Chondrocyte (in vitro differentiated cells): ENCODE data around the gene MYO5B. TPM values are rescaled to one million over a fixed set of nuclear protein-coding genes. Genes with fewer than 3 reads are reported as not detected.
"Not testable (repeated sequence)": the region's sequence is repeated elsewhere in the genome, so short reads cannot be mapped to it uniquely, and the experiment has no call there.

Source experiments
- DNase-seq: peaks from one replicate; pipeline ENCODE4 v3.0.0; 2021; ENCODE audit warnings: mixed read lengths, low spot score
- H3K27ac Mint-ChIP-seq: one replicate; pipeline ENCODE4 v1.8.0; 2021; ENCODE audit warnings: mild to moderate bottlenecking, moderate library complexity, mixed read lengths; ENCODE audit not compliant: unreplicated experiment
- H3K27me3 Mint-ChIP-seq: 2 replicates; pipeline ENCODE4 v1.8.0; 2021; ENCODE audit warnings: low read depth, mixed read lengths
- H3K36me3 Mint-ChIP-seq: 2 replicates; pipeline ENCODE4 v1.8.0; 2021; ENCODE audit warnings: low read depth, mixed read lengths
- H3K4me1 Mint-ChIP-seq: 2 replicates; pipeline ENCODE4 v1.8.0; 2021; ENCODE audit warnings: low read depth, mild to moderate bottlenecking, mixed read lengths
- H3K4me3 Mint-ChIP-seq: one replicate; pipeline ENCODE4 v1.8.0; 2021; ENCODE audit warnings: mild to moderate bottlenecking, moderate library complexity, mixed read lengths; ENCODE audit not compliant: unreplicated experiment
- H3K9me3 Mint-ChIP-seq: 2 replicates; pipeline ENCODE4 v1.8.0; 2021; ENCODE audit warnings: low read depth, mixed read lengths
- total RNA-seq: library from RNA; stranded (reverse); gene quantifications from 3 replicates; pipeline ENCODE4 v1.2.1, GENCODE V29; 2021
- TF ChIP-seq, protein P1 (sequence below): fragments of 200-600 bp; sonication (generic); IDR thresholded peaks from 2 replicates; pipeline ENCODE4 v1.5.0; 2021; ENCODE audit warnings: antibody characterized with exemption, mild to moderate bottlenecking, moderate library complexity

MYO5B gene
- total RNA-seq, 1 donor from 2014 or later: 0.97 TPM

DNA sequence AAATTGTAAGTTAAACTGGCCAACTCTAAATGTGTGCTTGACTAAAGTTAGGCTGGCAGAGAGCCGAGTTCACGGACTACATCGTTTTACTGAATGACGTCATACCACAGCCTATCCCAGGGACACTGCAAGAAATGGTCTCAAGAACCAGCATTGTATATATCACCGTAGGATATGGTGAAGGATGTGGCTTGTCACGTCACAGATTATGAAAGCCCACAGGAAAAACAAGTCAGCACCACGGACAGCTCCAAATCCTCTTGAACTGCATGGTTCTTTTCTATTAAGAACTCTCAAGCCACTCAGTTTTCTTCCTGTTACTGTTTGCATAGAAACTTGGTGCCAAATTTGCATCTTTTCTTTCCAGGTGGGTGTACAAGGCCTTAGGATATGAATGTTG is 296.5 kb downstream of the MYO5B start:
- no peak overlapping the region for H3K4me3 Mint-ChIP-seq
- H3K36me3 Mint-ChIP-seq: no peaks in the 10 kb centered on the region
- TF ChIP-seq, protein P1, sequence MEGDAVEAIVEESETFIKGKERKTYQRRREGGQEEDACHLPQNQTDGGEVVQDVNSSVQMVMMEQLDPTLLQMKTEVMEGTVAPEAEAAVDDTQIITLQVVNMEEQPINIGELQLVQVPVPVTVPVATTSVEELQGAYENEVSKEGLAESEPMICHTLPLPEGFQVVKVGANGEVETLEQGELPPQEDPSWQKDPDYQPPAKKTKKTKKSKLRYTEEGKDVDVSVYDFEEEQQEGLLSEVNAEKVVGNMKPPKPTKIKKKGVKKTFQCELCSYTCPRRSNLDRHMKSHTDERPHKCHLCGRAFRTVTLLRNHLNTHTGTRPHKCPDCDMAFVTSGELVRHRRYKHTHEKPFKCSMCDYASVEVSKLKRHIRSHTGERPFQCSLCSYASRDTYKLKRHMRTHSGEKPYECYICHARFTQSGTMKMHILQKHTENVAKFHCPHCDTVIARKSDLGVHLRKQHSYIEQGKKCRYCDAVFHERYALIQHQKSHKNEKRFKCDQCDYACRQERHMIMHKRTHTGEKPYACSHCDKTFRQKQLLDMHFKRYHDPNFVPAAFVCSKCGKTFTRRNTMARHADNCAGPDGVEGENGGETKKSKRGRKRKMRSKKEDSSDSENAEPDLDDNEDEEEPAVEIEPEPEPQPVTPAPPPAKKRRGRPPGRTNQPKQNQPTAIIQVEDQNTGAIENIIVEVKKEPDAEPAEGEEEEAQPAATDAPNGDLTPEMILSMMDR: no peak
- H3K9me3 Mint-ChIP-seq: no peaks in the 10 kb centered on the region
- peaks cover 25% of the 10 kb centered on the region for H3K27me3 Mint-ChIP-seq
- no peak overlapping the region for H3K27ac Mint-ChIP-seq
- no peaks in the 10 kb centered on the region for H3K4me1 Mint-ChIP-seq
- DNase-seq: no peak

DNA sequence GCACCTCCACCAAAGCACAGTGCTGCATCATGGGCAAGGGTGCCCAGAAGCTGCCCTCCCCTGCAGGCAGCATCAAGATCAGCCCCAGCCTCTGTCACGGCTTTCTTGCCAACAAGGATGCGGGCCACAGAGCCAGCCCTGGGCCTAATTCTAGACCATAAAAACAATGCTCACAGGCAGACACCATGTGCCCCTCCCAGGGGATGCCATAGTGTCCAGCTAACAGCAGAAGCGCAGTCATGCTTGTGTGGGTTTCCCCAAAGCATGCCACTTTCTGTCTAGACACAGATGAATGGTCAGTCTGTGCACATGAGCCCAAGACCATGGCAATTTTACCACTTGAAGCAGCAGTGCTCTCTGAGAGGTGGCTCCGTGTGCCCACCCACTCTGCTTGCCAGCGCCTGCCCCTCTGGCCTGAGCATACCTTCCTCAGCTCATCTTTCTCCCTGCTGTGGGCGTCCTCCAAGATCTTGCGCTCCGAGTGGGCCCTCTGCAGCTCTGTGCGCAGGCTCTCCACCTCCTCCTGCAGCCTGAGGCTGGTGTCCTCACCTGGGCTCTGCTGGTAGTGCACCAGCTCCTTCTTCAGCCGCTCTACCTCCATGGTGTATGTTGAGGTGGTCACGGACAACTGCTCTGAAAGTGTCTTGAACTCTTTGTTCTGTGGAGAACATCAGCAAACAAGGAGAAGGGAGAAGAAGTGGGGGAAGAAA is 300.3 kb downstream of the MYO5B start:
- Mint-ChIP-seq H3K27ac (no peak overlapping the region), H3K27me3 (peaks cover 25% of the 10 kb centered on the region), H3K36me3 (no peaks in the 10 kb centered on the region), H3K9me3 (no peaks in the 10 kb centered on the region), H3K4me1 (peaks cover 4% of the 10 kb centered on the region), H3K4me3 (no peak overlapping the region)
- DNase-seq: no peak
- TF ChIP-seq, protein P1: no peak

DNA sequence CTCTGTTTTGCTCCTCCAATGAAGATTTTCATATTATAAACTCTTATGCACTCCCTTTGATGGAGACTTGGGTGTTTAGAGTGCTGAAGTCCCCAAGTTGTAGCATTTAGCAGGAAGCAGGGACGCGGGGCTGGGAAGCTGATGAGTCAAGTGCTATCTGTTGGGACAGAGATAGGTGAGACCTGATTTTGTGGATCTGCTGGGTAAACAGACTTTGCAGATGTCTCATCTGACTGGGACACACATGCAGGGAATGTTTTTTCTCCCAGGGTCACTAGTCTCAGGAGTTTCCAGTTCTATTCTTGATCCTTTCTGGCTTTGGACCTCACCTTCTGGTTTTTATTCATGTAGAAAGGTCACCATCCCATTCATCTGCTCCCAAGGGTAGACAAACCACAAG is 301.9 kb downstream of the MYO5B start:
- no peaks in the 10 kb centered on the region for H3K36me3 Mint-ChIP-seq
- peaks cover 4% of the 10 kb centered on the region for H3K4me1 Mint-ChIP-seq
- TF ChIP-seq, protein P1: no peak
- H3K9me3 Mint-ChIP-seq: no peaks in the 10 kb centered on the region
- H3K27ac Mint-ChIP-seq: no peak overlapping the region
- peaks cover 36% of the 10 kb centered on the region for H3K27me3 Mint-ChIP-seq
- no peak for DNase-seq
- H3K4me3 Mint-ChIP-seq: no peak overlapping the region

DNA sequence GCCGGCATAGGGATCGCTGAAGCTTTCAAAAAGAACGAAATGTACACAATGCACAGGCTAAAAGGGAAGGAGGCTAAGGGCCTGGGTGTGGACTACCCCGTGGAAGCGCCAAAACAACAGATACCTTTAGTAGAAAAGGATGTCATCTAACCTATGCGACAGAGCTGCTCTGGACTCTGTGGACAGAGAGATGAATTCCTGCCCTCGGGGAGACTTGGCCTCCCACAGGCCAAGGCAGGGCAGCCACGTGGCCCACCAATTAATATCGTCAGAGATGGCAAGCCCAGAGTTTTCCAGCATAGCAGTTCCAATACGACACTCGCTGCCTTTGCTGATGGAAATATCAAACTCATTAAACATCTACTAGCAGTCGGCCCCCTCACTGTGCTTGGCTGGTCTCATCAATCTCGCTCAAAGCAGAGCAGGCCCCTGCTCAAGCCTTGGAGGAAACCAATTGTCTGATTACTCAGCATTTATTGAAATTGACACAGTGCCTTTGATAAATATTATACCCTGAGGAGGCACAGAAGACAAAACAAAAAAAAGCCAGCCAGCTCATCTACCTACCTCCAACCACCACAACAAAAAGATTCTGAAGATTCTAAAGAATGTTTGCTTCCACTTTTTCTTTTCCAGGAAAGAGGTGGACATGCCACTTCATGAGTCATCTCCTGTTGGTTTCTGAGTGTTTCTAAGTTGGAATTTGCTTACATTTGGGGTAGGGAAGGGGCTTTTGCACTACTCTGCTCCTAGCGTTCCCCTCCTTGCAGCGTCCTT is 302.6 kb downstream of the MYO5B start:
- no peak overlapping the region for H3K4me3 Mint-ChIP-seq
- H3K9me3 Mint-ChIP-seq: no peaks in the 10 kb centered on the region
- no peaks in the 10 kb centered on the region for H3K36me3 Mint-ChIP-seq
- no peak for DNase-seq
- TF ChIP-seq, protein P1: no peak
- no peak overlapping the region for H3K27ac Mint-ChIP-seq
- peaks cover 36% of the 10 kb centered on the region for H3K27me3 Mint-ChIP-seq
- peaks cover 4% of the 10 kb centered on the region for H3K4me1 Mint-ChIP-seq

DNA sequence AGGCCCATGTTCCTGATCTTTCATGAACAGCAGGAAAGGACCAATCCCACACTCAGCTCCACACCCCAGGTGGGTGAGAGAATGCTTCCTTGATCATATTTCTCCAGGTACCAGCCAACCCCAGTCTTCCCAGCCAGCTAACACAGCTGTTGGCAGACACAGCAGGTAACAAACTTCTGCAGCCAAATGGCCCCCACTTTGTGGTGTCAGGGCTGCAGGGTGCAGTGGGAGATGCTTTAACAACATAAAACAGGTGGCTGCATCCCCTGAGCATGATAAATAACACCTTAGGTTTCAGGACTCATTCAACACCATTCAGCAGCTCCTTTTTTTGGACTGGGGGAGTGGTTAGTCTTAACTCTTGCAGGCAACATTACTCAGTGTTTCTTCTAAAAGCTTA is 304.9 kb downstream of the MYO5B start:
- H3K27ac Mint-ChIP-seq: no peak overlapping the region
- peaks cover 4% of the 10 kb centered on the region for H3K4me1 Mint-ChIP-seq
- peaks cover 29% of the 10 kb centered on the region for H3K27me3 Mint-ChIP-seq

DNA sequence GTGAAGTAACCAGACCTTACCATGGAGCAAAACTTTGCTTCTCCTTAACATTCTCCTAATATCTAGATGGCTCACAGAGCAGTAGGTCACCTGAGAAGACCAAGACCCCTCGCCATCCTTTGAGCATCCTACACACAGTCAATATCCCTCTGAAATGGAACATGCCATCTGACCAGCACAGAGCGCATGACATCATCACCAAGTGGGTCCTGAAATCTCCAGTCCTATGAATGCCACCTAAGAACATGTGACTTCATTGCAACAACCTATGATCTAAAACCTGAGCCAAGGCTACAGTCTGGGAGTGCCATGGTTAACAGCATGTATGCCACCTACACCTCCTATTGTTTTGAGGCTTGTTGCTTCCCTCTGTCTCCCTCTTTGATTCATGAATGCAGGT is 305.4 kb downstream of the MYO5B start:
- not testable (repeated sequence) for H3K36me3 Mint-ChIP-seq, H3K4me3 Mint-ChIP-seq, H3K9me3 Mint-ChIP-seq, H3K4me1 Mint-ChIP-seq, DNase-seq, H3K27ac Mint-ChIP-seq
- peaks cover 27% of the 10 kb centered on the region for H3K27me3 Mint-ChIP-seq

More for the DNA sequence above, 304.9 kb downstream of the MYO5B start:
- Mint-ChIP-seq H3K4me3 (no peak overlapping the region), H3K9me3 (no peaks in the 10 kb centered on the region), H3K36me3 (no peaks in the 10 kb centered on the region)
- TF ChIP-seq, protein P1: no peak
- DNase-seq: no peak
